GM12865 (cell line): ENCODE data around the gene COMMD3.

Experiments used
- DNase-seq: peaks from one replicate; pipeline ENCODE4 v3.0.0; 2010; ENCODE audit warnings: low read depth
- H3K4me3 ChIP-seq: 2 replicates; pipeline ENCODE4 v1.5.1; 2011; ENCODE audit warnings: mild to moderate bottlenecking, low read depth, low read length, control low read depth
- CTCF ChIP-seq: IDR thresholded peaks from 2 replicates; pipeline ENCODE4 v1.5.1; 2011; ENCODE audit warnings: low read length, control low read depth, low read depth, inconsistent platforms; ENCODE audit not compliant: insufficient read depth; ENCODE audit errors: missing control alignments

COMMD3 gene

GRCh38 chr10:22323538-22324305 lies 7.5 kb downstream of the COMMD3 start:
- no peak overlapping the region for H3K4me3 ChIP-seq
- no peak for TF ChIP-seq CTCF
- no peak for DNase-seq

GRCh38 chr10:22324413-22324812 lies 8.2 kb downstream of the COMMD3 start:
- TF ChIP-seq CTCF, result no peak
- no peak for DNase-seq
- H3K4me3 ChIP-seq, result peak overlapping the region; percentile 70

GRCh38 chr10:22324893-22325271 lies 8.7 kb downstream of the COMMD3 start:
- peak overlapping the region; percentile 70 for H3K4me3 ChIP-seq
- DNase-seq, result no peak
- TF ChIP-seq CTCF, result no peak

GRCh38 chr10:22325272-22326144 lies 9.3 kb downstream of the COMMD3 start:
- no peak for TF ChIP-seq CTCF
- H3K4me3 ChIP-seq, result peak overlapping the region; percentile 70
- DNase-seq, result peak; percentile 81

- peak overlapping the region; percentile 52 for H3K4me3 ChIP-seq
- no peak for TF ChIP-seq CTCF
- DNase-seq, result no peak
Observed at GRCh38 chr10:22326145-22326702, 10.0 kb downstream of the COMMD3 start.

GRCh38 chr10:22329150-22329549 lies 13.0 kb downstream of the COMMD3 start:
- H3K4me3 ChIP-seq, result no peak overlapping the region
- no peak for TF ChIP-seq CTCF
- DNase-seq, result no peak
